HepG2 (cell line): ENCODE measurements around the gene MRPL14. TPM values are rescaled to one million over a fixed set of nuclear protein-coding genes. Genes with fewer than 3 reads are reported as not detected.

ENCODE experiments used
- AGO2 ChIP-seq: fragments of 200-400 bp; formaldehyde crosslinking; optimal IDR thresholded peaks from 2 replicates; pipeline ENCODE3; 2017; ENCODE audit warnings: mild to moderate bottlenecking, low read depth, low read length, moderate library complexity
- HDAC1 ChIP-seq: sonication (generic); formaldehyde crosslinking; IDR thresholded peaks from 2 replicates; pipeline ENCODE4 v1.5.1; 2020; ENCODE audit warnings: mild to moderate bottlenecking, missing genetic modification reagents
- HNRNPUL1 ChIP-seq: fragments of 200-400 bp; formaldehyde crosslinking; IDR thresholded peaks from 2 replicates; pipeline ENCODE4 v1.6.1; 2017; ENCODE audit warnings: low read depth, mild to moderate bottlenecking, low read length, moderate library complexity
- HOXA7 ChIP-seq: sonication (generic); formaldehyde crosslinking; IDR thresholded peaks from 2 replicates; pipeline ENCODE4 v1.8.1; 2022; ENCODE audit warnings: mild to moderate bottlenecking, missing genetic modification reagents, moderate library complexity
- MIER2 ChIP-seq: IDR thresholded peaks from 2 replicates; pipeline ENCODE4 v1.6.1; 2016; ENCODE audit warnings: missing biosample characterization, missing genetic modification reagents
- REST ChIP-seq, 2 experiments: IDR thresholded peaks; 2 replicates each; pipeline ENCODE4 v1.6.1; 2011 to 2012; ENCODE audit warnings: low read length in 2 of 2, borderline replicate concordance in 1 of 2, low read depth in 1 of 2, mild to moderate bottlenecking in 1 of 2, moderate library complexity in 1 of 2
- SNAPC2 ChIP-seq: sonication (generic); formaldehyde crosslinking; IDR thresholded peaks from 2 replicates; pipeline ENCODE4 v1.8.1; 2022; ENCODE audit warnings: mild to moderate bottlenecking, missing genetic modification reagents
- TERF1 ChIP-seq: sonication (generic); formaldehyde crosslinking; IDR thresholded peaks from 2 replicates; pipeline ENCODE4 v1.8.0; 2022; ENCODE audit warnings: mild to moderate bottlenecking, missing genetic modification reagents, moderate library complexity
- ZBTB49 ChIP-seq: sonication (generic); formaldehyde crosslinking; IDR thresholded peaks from 2 replicates; pipeline ENCODE4 v1.4.0; 2020; ENCODE audit warnings: missing genetic modification reagents, borderline replicate concordance
- ZNF430 ChIP-seq: sonication (generic); formaldehyde crosslinking; IDR thresholded peaks from 2 replicates; pipeline ENCODE4 v1.9.0; 2021; ENCODE audit warnings: mild to moderate bottlenecking, missing genetic modification reagents
- ZSCAN12 ChIP-seq: sonication (generic); formaldehyde crosslinking; IDR thresholded peaks from 2 replicates; pipeline ENCODE4 v1.9.0; 2021; ENCODE audit warnings: mild to moderate bottlenecking, missing genetic modification reagents
- ZSCAN31 ChIP-seq: sonication (generic); formaldehyde crosslinking; IDR thresholded peaks from 2 replicates; pipeline ENCODE4 v1.5.0; 2020; ENCODE audit warnings: low read depth, mild to moderate bottlenecking, missing genetic modification reagents
- polyA plus RNA-seq, 8 experiments: library from polyadenylated mRNA; depleted of rRNA in 3 of 8; stranded (reverse) in 7 of 8; unstranded in 1 of 8; fragments of >200 nt; fragmentation: Illumina TruSeq in 4 of 8; extraction: Trizol in 4 of 8; gene quantifications; 2 replicates each; pipeline versions ENCODE4 v1.2.1 to v1.2.3, GENCODE V29; 2011 to 2016; ENCODE audit warnings: low read depth in 4 of 8, missing spikeins in 1 of 8, mixed read lengths in 1 of 8; ENCODE audit not compliant: insufficient read depth in 1 of 8
- total RNA-seq, 5 experiments: library from RNA; depleted of rRNA; stranded (reverse); fragments of >200 nt; fragmentation: Illumina TruSeq; extraction: Trizol; gene quantifications; 2 replicates each; pipeline ENCODE4 v1.2.3, GENCODE V29; 2016; ENCODE audit warnings: low read depth in 1 of 5
- TF ChIP-seq, protein P1 (sequence below): IDR thresholded peaks from 2 replicates; pipeline ENCODE4 v1.6.1; 2012; ENCODE audit warnings: low read length, improper control_type of control experiment
- TF ChIP-seq, protein P2 (sequence below): sonication (generic); formaldehyde crosslinking; IDR thresholded peaks from 2 replicates; pipeline ENCODE4 v1.4.0; 2020; ENCODE audit warnings: mild to moderate bottlenecking, missing genetic modification reagents
- TF ChIP-seq, protein P3 (sequence below): IDR thresholded peaks from 2 replicates; pipeline ENCODE4 v1.6.1; 2018; ENCODE audit warnings: missing genetic modification reagents

The MRPL14 gene
- total and polyA plus RNA-seq, 2 of the 13 experiments (the other 11 are each of a cell fraction or from before 2014, with no cell fraction given) = 157 to 178 TPM

DNA sequence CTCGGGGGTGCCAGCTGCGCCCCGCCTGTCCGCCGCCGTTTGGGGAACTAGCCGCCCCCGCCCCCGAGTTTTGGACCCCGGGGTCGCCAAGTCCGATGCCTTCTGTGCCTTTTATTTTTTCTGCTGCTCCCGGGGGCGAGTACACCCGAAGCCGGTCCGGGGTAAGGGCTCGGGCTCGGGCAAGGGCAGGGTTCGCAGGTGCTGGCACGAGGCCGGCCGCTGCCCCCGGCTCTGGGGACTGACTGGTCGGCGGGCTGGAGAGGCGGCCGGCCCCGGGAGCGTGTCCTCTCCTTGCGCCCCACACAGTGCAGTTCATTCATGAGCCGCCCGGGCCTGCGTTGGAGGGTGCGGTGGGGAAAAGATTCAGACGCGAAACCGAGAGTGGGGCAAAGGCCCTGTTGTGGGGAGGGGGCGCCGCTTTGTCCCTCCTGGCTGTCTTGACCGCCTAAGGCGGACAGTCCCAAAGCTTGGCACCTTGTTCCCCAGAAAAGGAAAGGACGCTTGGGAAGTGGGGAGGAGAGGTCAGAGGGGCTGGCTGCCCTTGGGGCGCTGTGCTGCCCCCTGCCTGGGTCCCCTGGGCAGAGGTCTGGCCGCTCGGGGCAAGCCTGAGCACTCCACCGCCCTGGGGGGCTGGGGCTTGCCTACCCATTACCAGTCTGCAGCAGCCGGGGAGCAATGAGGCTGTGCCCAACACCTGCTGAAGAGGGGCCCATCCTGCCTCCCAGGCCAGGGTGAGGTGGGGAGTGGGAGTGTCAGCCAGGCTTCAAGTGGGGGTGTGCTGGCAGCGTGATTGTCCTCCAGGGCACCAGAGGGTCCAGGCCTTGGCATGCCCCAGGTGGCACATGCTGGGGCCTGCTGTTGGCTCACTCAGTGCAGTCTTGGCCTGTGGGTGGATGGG, 1.0 kb upstream of the MRPL14 start (continued):
- TF ChIP-seq, protein P1, sequence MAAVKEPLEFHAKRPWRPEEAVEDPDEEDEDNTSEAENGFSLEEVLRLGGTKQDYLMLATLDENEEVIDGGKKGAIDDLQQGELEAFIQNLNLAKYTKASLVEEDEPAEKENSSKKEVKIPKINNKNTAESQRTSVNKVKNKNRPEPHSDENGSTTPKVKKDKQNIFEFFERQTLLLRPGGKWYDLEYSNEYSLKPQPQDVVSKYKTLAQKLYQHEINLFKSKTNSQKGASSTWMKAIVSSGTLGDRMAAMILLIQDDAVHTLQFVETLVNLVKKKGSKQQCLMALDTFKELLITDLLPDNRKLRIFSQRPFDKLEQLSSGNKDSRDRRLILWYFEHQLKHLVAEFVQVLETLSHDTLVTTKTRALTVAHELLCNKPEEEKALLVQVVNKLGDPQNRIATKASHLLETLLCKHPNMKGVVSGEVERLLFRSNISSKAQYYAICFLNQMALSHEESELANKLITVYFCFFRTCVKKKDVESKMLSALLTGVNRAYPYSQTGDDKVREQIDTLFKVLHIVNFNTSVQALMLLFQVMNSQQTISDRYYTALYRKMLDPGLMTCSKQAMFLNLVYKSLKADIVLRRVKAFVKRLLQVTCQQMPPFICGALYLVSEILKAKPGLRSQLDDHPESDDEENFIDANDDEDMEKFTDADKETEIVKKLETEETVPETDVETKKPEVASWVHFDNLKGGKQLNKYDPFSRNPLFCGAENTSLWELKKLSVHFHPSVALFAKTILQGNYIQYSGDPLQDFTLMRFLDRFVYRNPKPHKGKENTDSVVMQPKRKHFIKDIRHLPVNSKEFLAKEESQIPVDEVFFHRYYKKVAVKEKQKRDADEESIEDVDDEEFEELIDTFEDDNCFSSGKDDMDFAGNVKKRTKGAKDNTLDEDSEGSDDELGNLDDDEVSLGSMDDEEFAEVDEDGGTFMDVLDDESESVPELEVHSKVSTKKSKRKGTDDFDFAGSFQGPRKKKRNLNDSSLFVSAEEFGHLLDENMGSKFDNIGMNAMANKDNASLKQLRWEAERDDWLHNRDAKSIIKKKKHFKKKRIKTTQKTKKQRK = no peak
- TF ChIP-seq, protein P2, sequence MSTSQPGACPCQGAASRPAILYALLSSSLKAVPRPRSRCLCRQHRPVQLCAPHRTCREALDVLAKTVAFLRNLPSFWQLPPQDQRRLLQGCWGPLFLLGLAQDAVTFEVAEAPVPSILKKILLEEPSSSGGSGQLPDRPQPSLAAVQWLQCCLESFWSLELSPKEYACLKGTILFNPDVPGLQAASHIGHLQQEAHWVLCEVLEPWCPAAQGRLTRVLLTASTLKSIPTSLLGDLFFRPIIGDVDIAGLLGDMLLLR (CRISPR knock-in tag) = no peak
- no peak for TF ChIP-seq TERF1 (CRISPR knock-in tag)
- peak; percentile 94 for TF ChIP-seq ZNF430
- TF ChIP-seq AGO2 = peak; percentile 28
- TF ChIP-seq REST (IDR thresholded peaks at IDR 0.05; ENCODE audit: borderline replicate concordance in 1 of 2, low read depth in 1 of 2, low read length in 2 of 2) = no peak
- TF ChIP-seq HDAC1 (CRISPR knock-in tag) = peak; percentile 70; the same call in 1 of the 2 replicates
- no peak for TF ChIP-seq SNAPC2 (CRISPR knock-in tag)
- no peak for TF ChIP-seq ZSCAN12
- no peak for TF ChIP-seq MIER2 (CRISPR knock-in tag)
- peak; percentile 74; the same call in 1 of the 2 replicates for TF ChIP-seq ZSCAN31 (CRISPR knock-in tag)
- TF ChIP-seq HOXA7 = no peak
- TF ChIP-seq, protein P3, sequence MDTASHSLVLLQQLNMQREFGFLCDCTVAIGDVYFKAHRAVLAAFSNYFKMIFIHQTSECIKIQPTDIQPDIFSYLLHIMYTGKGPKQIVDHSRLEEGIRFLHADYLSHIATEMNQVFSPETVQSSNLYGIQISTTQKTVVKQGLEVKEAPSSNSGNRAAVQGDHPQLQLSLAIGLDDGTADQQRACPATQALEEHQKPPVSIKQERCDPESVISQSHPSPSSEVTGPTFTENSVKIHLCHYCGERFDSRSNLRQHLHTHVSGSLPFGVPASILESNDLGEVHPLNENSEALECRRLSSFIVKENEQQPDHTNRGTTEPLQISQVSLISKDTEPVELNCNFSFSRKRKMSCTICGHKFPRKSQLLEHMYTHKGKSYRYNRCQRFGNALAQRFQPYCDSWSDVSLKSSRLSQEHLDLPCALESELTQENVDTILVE = no peak
- no peak for TF ChIP-seq ZBTB49 (CRISPR knock-in tag)
- no peak for TF ChIP-seq HNRNPUL1
